ENCODE results near the gene AGBL1. TPM values are rescaled to one million over a fixed set of nuclear protein-coding genes. Genes with fewer than 3 reads are reported as not detected.

The AGBL1 gene
- total and polyA plus RNA-seq, 9 donors, result under 0.01 to 0.02 TPM; not detected in 7

DNA sequence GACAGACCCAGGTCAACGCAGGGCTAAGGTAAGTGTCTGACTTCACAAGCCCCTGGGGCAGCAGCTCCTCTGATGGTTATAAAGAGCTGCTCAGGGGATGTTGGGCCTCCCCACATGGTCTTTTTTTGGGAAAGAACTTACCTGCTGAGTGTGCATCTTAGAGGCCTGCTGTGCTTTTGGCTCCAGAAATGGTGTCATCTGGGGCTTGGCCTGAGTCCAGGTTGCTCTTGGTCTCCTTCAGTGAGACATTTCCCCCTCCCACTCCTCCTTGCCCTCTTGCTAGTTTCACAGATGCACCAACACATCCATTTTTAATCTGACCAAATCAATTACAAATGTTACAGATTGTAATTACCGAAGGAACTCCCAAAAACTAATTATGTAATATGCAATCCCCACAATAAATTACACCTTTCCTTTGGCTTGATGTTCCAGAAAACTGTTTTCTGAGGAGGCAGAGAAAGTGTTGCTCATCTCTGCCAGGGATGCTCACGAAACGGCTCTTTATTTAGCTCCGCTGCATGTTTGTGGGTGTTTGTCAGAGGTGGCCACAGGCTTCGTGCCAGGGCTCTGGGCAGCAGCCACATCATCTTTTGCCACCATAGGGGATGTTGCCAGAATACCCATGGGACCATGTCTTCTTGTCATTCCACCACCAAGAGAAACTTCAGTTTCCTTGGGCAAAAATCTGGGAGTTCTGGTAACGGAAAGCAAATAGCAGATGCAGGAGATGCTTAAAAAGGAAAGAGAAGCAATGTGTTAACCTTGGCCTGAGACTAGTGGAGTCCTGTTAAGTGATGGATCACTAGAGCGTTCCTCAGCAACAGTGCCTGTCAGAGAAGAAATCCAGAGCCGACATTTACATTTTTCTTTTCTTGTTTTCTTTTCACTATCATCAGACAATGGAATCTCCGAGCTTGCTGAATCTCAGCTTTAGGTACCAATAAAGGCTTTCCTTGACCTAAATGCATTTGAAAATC is 799.9 kb downstream of the AGBL1 start:
- 40 to 51% (median 43%) methylated on average over 10 of the region's 10 CpGs for WGBS, 3 donors
- Histone ChIP-seq H3K36me3 (no peaks in the 10 kb centered on the region), H3K4me3 (no peak overlapping the region), H3K27ac (no peak overlapping the region), H3K4me1 (ENCODE audit: insufficient read depth) (no peaks in the 10 kb centered on the region), H3K27me3 (no peaks in the 10 kb centered on the region), H3K9me3 (no peaks in the 10 kb centered on the region)
- TF ChIP-seq EP300 (IDR thresholded peaks at IDR 0.05), result no peak
- intact Hi-C loops (cut with DNase I), result no loop called here
- no peak for DNase-seq

DNA sequence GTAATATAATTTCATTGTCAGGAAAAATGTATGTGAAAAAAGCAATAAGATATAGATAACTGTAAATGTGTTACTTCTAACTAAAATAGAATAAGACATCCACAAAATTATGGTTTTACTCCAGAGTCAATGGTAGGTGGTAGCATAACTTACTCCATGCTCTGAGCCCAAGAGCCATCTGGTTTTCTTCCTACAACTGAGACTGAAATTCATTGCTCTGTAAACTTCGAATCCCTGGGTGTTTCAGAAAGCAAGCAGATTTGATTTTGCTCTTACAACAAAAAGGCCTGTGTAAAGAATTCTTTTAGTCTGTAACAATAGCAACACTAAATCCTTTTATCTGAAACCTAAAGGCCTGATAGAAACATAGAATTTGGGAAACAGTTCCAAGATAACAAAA is 805.9 kb downstream of the AGBL1 start:
- no peaks in the 10 kb centered on the region for H3K36me3 ChIP-seq
- no peak overlapping the region for H3K4me3 ChIP-seq
- H3K27me3 ChIP-seq, result no peaks in the 10 kb centered on the region
- no peaks in the 10 kb centered on the region for H3K9me3 ChIP-seq
- TF ChIP-seq, protein P1, sequence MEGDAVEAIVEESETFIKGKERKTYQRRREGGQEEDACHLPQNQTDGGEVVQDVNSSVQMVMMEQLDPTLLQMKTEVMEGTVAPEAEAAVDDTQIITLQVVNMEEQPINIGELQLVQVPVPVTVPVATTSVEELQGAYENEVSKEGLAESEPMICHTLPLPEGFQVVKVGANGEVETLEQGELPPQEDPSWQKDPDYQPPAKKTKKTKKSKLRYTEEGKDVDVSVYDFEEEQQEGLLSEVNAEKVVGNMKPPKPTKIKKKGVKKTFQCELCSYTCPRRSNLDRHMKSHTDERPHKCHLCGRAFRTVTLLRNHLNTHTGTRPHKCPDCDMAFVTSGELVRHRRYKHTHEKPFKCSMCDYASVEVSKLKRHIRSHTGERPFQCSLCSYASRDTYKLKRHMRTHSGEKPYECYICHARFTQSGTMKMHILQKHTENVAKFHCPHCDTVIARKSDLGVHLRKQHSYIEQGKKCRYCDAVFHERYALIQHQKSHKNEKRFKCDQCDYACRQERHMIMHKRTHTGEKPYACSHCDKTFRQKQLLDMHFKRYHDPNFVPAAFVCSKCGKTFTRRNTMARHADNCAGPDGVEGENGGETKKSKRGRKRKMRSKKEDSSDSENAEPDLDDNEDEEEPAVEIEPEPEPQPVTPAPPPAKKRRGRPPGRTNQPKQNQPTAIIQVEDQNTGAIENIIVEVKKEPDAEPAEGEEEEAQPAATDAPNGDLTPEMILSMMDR (IDR thresholded peaks at IDR 0.05), result no peak
- TF ChIP-seq EP300 (IDR thresholded peaks at IDR 0.05) (no peak), POLR2A (IDR thresholded peaks at IDR 0.05) (no peak)
- intact Hi-C loops (cut with DNase I), result no loop called here
- no peaks in the 10 kb centered on the region for H3K4me1 ChIP-seq (ENCODE audit: insufficient read depth)
- no peak overlapping the region for H3K27ac ChIP-seq
- DNase-seq, result no peak
- 4 to 14% (median 5%) methylated on average over 1 of the region's 1 CpG for WGBS, 3 donors

DNA sequence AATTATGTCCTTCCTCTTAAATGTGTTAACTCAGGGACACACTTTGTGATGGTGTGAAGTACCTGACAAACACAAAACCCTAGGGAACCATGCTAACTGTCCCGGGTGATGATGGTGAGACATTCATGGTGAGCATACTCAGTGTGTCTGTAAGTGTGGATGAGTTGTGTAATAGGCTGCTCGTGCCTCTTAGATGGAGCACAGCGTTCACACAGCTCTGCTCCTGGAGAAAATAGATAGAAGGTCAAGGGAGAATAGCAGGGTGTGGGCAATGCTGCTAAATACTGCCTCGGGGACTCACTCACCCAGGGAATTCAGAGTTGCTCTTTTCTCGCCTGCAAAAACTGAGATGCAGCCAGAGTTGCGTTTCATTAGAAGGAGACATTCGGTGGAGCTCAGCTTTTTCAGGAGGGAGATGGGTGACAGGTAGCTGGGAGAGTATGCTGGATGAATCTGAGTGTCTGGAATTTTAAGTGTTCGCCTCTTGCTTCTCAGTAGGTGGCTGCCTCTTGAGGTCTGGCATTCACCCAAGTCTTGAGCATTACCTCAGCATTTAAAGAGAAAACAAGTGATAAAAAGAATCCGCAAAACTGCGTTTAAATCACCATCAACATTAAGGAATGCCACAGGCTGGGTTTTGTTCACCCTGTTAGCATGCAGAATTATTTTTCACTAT is 813.2 kb downstream of the AGBL1 start:
- no peaks in the 10 kb centered on the region for H3K4me1 ChIP-seq (ENCODE audit: insufficient read depth)
- no peak for DNase-seq
- H3K36me3 ChIP-seq, result no peaks in the 10 kb centered on the region
- H3K4me3 ChIP-seq, result no peak overlapping the region
- no peak overlapping the region for H3K27ac ChIP-seq
- TF ChIP-seq, protein P1 (IDR thresholded peaks at IDR 0.05), result no peak
- TF ChIP-seq POLR2A (IDR thresholded peaks at IDR 0.05) (no peak), EP300 (IDR thresholded peaks at IDR 0.05) (no peak)
- intact Hi-C loops (cut with DNase I), result no loop called here
- no peaks in the 10 kb centered on the region for H3K27me3 ChIP-seq
- H3K9me3 ChIP-seq, result no peaks in the 10 kb centered on the region
- 15 to 29% (median 24%) methylated on average over 10 of the region's 10 CpGs for WGBS, 3 donors

DNA sequence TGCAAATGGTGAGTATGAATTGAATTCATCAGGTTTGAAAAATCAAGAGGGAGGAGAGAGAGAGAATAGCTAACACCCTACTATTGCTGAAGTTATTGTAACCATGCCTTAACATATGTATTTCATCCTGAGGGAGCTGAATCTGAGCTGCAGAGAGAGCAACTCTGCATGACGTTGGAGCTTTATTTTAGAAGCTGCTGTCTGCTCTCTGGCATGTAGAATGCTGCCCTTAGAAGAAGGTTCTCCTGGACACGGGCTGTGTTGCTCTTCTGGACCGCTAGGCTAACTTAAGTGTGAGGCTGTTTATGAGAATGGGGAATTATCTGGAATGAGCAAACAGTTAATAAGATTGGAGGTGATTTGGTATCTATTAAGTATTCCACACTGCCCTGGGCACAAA is 814.6 kb downstream of the AGBL1 start:
- WGBS, 3 donors, result 50 to 68% (median 58%) methylated on average over 3 of the region's 3 CpGs
- Histone ChIP-seq H3K9me3 (no peaks in the 10 kb centered on the region), H3K27me3 (no peaks in the 10 kb centered on the region), H3K4me3 (no peak overlapping the region), H3K4me1 (ENCODE audit: insufficient read depth) (no peaks in the 10 kb centered on the region), H3K27ac (no peak overlapping the region), H3K36me3 (no peaks in the 10 kb centered on the region)
- TF ChIP-seq EP300 (IDR thresholded peaks at IDR 0.05) (no peak), POLR2A (IDR thresholded peaks at IDR 0.05) (no peak)
- TF ChIP-seq, protein P1 (IDR thresholded peaks at IDR 0.05), result no peak
- intact Hi-C loops (cut with DNase I), result no loop called here
- no peak for DNase-seq
